ENCODE results near the gene FAM234B. TPM values are rescaled to one million over a fixed set of nuclear protein-coding genes. Genes with fewer than 3 reads are reported as not detected.

Gene FAM234B
- polyA plus RNA-seq, 1 of the 3 experiments (the other 2 are of a cell fraction): 3.7 TPM

GRCh38 chr12:13130981-13131380, 86.8 kb downstream of the FAM234B start:
- 36% methylated on average over 3 of the region's 3 CpGs for WGBS (ENCODE audit: low lambda C conversion rate)
- no peaks in the 10 kb centered on the region for H3K79me2 ChIP-seq (ENCODE audit: insufficient read depth)
- H3K9me3 ChIP-seq: no peaks in the 10 kb centered on the region
- no peak overlapping the region; the same call in 1 of the 2 replicates for H3K9ac ChIP-seq
- H3F3A ChIP-seq (replicated peaks; ENCODE audit: insufficient read depth): no peaks in the 10 kb centered on the region
- no peak for TF ChIP-seq MEF2A (IDR thresholded peaks at IDR 0.05; ENCODE audit: borderline replicate concordance, low read depth)
- TF ChIP-seq TCF12 (IDR thresholded peaks at IDR 0.05): no peak
- no peak for TF ChIP-seq ELF1 (IDR thresholded peaks at IDR 0.05)
- TF ChIP-seq TAF1 (IDR thresholded peaks at IDR 0.05; ENCODE audit: borderline replicate concordance, low read depth, low read length): no peak
- TF ChIP-seq NRF1 (IDR thresholded peaks at IDR 0.05; ENCODE audit: low read depth, low read length): no peak
- no peak for TF ChIP-seq FOXM1 (IDR thresholded peaks at IDR 0.05; ENCODE audit: low read depth)
- no peak for TF ChIP-seq CHD2 (IDR thresholded peaks at IDR 0.05; ENCODE audit: low read length, partially characterized antibody)
- TF ChIP-seq TEAD4 (IDR thresholded peaks at IDR 0.05; ENCODE audit: borderline replicate concordance, insufficient read depth): no peak
- no peak for TF ChIP-seq USF2 (IDR thresholded peaks at IDR 0.05; ENCODE audit: borderline replicate concordance, low read depth, low read length)
- no peak for TF ChIP-seq EZH2phosphoT487 (IDR thresholded peaks at IDR 0.05; ENCODE audit: borderline replicate concordance, low read depth)
- no peak for TF ChIP-seq USF1 (IDR thresholded peaks at IDR 0.05; ENCODE audit: borderline replicate concordance, low read depth)
- TF ChIP-seq SIN3A (IDR thresholded peaks at IDR 0.05; ENCODE audit: borderline replicate concordance, low read depth, low read length): no peak
- TF ChIP-seq CTCF (IDR thresholded peaks at IDR 0.05): no peak
- TF ChIP-seq RXRA (IDR thresholded peaks at IDR 0.05; ENCODE audit: borderline replicate concordance, low read depth): no peak
- TF ChIP-seq JUND (IDR thresholded peaks at IDR 0.05): no peak
- TF ChIP-seq MAX (IDR thresholded peaks at IDR 0.05; ENCODE audit: low read depth): no peak
- TF ChIP-seq RAD21 (IDR thresholded peaks at IDR 0.05; ENCODE audit: low read length): no peak
- no peak for TF ChIP-seq SMC3 (IDR thresholded peaks at IDR 0.05; ENCODE audit: low read depth, low read length)
- TF ChIP-seq RFX5 (IDR thresholded peaks at IDR 0.05; ENCODE audit: low read length): no peak
- TF ChIP-seq MXI1 (IDR thresholded peaks at IDR 0.05; ENCODE audit: low read depth, low read length): no peak
- H4K20me1 ChIP-seq (ENCODE audit: insufficient read depth): no peaks in the 10 kb centered on the region
- no peaks in the 10 kb centered on the region for H3K9me2 ChIP-seq
- H3K4me1 ChIP-seq (ENCODE audit: control insufficient read depth in 1 of 2, insufficient read depth in 2 of 2, low read depth in 1 of 2, low read length in 1 of 2): 0 out of 4 replicates have a peak, but pooled peaks cover 0 to 20% of the 10 kb centered on the region in 2 experiments
- H3K27me3 ChIP-seq (ENCODE audit: insufficient read depth): no peaks in the 10 kb centered on the region
- H3K27ac ChIP-seq (ENCODE audit: low read depth in 2 of 2, low read length in 1 of 2): no peak overlapping the region
- H3K4me2 ChIP-seq: peak overlapping the region; percentile 69
- no peak overlapping the region for H3K4me3 ChIP-seq (ENCODE audit: low read depth in 2 of 2, low read length in 1 of 2)
- H2AFZ ChIP-seq (ENCODE audit: low read depth): peak overlapping the region; percentile 58; the same call in 1 of the 2 replicates
- DNase-seq: no peak
- POLR2A ChIA-PET: no interaction called here
- no peaks in the 10 kb centered on the region for H3K36me3 ChIP-seq (replicated peaks in 1 of 2; ENCODE audit: control insufficient read depth in 1 of 2, insufficient read depth in 2 of 2, low read length in 1 of 2)
- CTCF ChIA-PET: interaction anchor here (1.8 kb wide), 1 partner anchor 81 kb away, joined by 4 read pairs; no protein-coding TSS in a partner anchor

Other genes with a start within 250 kb of the FAM234B start
- gene DDX47, start 231.0 kb upstream of the FAM234B start, polyA plus RNA-seq (2012; rRNA removed): 68.4 and 90.9 TPM in 2 replicates
- 12.7 and 16.1 TPM in 2 replicates for gene GPRC5A, start 152.8 kb upstream of the FAM234B start, polyA plus RNA-seq (2012; rRNA removed)
- gene GPRC5D, start 92.2 kb upstream of the FAM234B start, polyA plus RNA-seq (2012; rRNA removed): not detected in 2 replicates
- gene HEBP1, start 44.1 kb upstream of the FAM234B start, polyA plus RNA-seq (2012; rRNA removed): 16.3 and 17.9 TPM in 2 replicates
- gene GSG1, start 59.3 kb downstream of the FAM234B start, polyA plus RNA-seq (2012; rRNA removed): 0.39 and 0.68 TPM in 2 replicates
- gene EMP1, start 152.3 kb downstream of the FAM234B start, polyA plus RNA-seq (2012; rRNA removed): 67.4 and 111 TPM in 2 replicates

Data from SK-N-SH (cell line).